SU-DHL-6 (cell line): ENCODE results near the gene CLINT1.

Source experiments
- EZH2phosphoT487 ChIP-seq: fragments of 200-600 bp; sonication (generic), shearing (Covaris generic); conservative IDR thresholded peaks from 2 replicates; pipeline ENCODE4 v1.6.1; 2018; ENCODE audit warnings: mild to moderate bottlenecking, antibody characterized with exemption, low read length, moderate library complexity, mixed read lengths
- TF ChIP-seq, protein P1 (sequence below): fragments of 200-600 bp; sonication (generic); IDR thresholded peaks from one replicate; pipeline ENCODE4 v1.5.1; 2017; ENCODE audit warnings: antibody characterized with exemption, mild to moderate bottlenecking, low read length, moderate library complexity; ENCODE audit not compliant: insufficient read depth, poor library complexity, severe bottlenecking

DNA sequence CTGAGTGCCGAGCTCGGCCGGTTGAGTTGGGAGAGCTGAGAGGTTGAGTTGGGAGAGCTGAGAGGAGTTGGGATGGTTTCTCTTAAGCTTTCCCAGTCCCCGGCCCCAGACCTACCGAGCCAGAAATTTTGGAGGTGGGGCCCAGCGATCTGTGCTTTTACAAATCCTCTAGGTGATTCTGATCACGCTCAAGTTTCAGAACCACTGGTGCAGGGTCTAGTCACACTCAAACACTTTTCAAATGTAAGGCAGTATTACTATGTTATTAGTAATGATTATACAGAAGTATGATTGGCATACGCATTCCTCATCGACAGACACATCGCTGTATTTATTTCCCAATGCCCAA lies 256 bp upstream of the CLINT1 start:
- TF ChIP-seq, protein P1, sequence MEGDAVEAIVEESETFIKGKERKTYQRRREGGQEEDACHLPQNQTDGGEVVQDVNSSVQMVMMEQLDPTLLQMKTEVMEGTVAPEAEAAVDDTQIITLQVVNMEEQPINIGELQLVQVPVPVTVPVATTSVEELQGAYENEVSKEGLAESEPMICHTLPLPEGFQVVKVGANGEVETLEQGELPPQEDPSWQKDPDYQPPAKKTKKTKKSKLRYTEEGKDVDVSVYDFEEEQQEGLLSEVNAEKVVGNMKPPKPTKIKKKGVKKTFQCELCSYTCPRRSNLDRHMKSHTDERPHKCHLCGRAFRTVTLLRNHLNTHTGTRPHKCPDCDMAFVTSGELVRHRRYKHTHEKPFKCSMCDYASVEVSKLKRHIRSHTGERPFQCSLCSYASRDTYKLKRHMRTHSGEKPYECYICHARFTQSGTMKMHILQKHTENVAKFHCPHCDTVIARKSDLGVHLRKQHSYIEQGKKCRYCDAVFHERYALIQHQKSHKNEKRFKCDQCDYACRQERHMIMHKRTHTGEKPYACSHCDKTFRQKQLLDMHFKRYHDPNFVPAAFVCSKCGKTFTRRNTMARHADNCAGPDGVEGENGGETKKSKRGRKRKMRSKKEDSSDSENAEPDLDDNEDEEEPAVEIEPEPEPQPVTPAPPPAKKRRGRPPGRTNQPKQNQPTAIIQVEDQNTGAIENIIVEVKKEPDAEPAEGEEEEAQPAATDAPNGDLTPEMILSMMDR, result no peak
- no peak for TF ChIP-seq EZH2phosphoT487
